Measurements from ENCODE around the gene MYBPC1.
A peak's percentile ranks its signal among the peaks of the same experiment; 100 is the strongest.

Gene MYBPC1

GRCh38 chr12:101694986-101695385 lies 100.2 kb downstream of the MYBPC1 start:
- no peak for DNase-seq (ENCODE audit: low read depth in 3 of 3)

- DNase-seq (ENCODE audit: low read depth in 3 of 3) = no peak
These were observed 100.9 kb downstream of the MYBPC1 start for GRCh38 chr12:101695706-101696105.

GRCh38 chr12:101696251-101697196 lies 101.8 kb downstream of the MYBPC1 start:
- DNase-seq (ENCODE audit: low read depth in 3 of 3) = no peak

- DNase-seq (ENCODE audit: low read depth in 3 of 3) = peak; percentile 19 to 62 (median 24)
These were observed 102.6 kb downstream of the MYBPC1 start, which contains the start of gene CHPT1 for GRCh38 chr12:101697197-101697929. CHPT1 (plus strand) TSS chr12:101697640; CDS start chr12:101697862, 222 bp downstream.

GRCh38 chr12:101697930-101698799 lies 103.4 kb downstream of the MYBPC1 start:
- peak in 1 of 3 donors; percentile 11 for DNase-seq (ENCODE audit: low read depth in 3 of 3)

GRCh38 chr12:101698800-101699347 lies 104.1 kb downstream of the MYBPC1 start:
- no peak for DNase-seq (ENCODE audit: low read depth in 3 of 3)

GRCh38 chr12:101700299-101700820 lies 105.6 kb downstream of the MYBPC1 start:
- DNase-seq (ENCODE audit: low read depth in 3 of 3) = no peak

GRCh38 chr12:101703487-101703886 lies 108.7 kb downstream of the MYBPC1 start:
- no peak for DNase-seq (ENCODE audit: low read depth in 3 of 3)

- DNase-seq (ENCODE audit: low read depth in 3 of 3) = no peak
These were observed 111.6 kb downstream of the MYBPC1 start for GRCh38 chr12:101706403-101706802.

GRCh38 chr12:101707131-101707782 lies 112.5 kb downstream of the MYBPC1 start:
- no peak for DNase-seq (ENCODE audit: low read depth in 3 of 3)

GRCh38 chr12:101710288-101710687 lies 115.5 kb downstream of the MYBPC1 start:
- no peak for DNase-seq (ENCODE audit: low read depth in 3 of 3)

GRCh38 chr12:101713059-101713682 lies 118.4 kb downstream of the MYBPC1 start:
- DNase-seq (ENCODE audit: low read depth in 3 of 3) = no peak

GRCh38 chr12:101713930-101714329 lies 119.2 kb downstream of the MYBPC1 start:
- no peak for DNase-seq (ENCODE audit: low read depth in 3 of 3)

GRCh38 chr12:101714877-101715444 lies 120.2 kb downstream of the MYBPC1 start:
- DNase-seq (ENCODE audit: low read depth in 3 of 3) = no peak

- no peak for DNase-seq (ENCODE audit: low read depth in 3 of 3)
These were observed 124.8 kb downstream of the MYBPC1 start for GRCh38 chr12:101719566-101719965.

GRCh38 chr12:101720118-101720517 lies 125.3 kb downstream of the MYBPC1 start:
- no peak for DNase-seq (ENCODE audit: low read depth in 3 of 3)

GRCh38 chr12:101722392-101722791 lies 127.6 kb downstream of the MYBPC1 start:
- no peak for DNase-seq (ENCODE audit: low read depth in 3 of 3)

GRCh38 chr12:101727098-101727497 lies 132.3 kb downstream of the MYBPC1 start:
- DNase-seq (ENCODE audit: low read depth in 3 of 3) = no peak

- DNase-seq (ENCODE audit: low read depth in 3 of 3) = no peak
These were observed 135.1 kb downstream of the MYBPC1 start for GRCh38 chr12:101729842-101730241.

GRCh38 chr12:101732318-101732717 lies 137.5 kb downstream of the MYBPC1 start:
- no peak for DNase-seq (ENCODE audit: low read depth in 3 of 3)
